MCF 10A (cell line): Measurements from ENCODE around the gene RAX2. TPM values are rescaled to one million over a fixed set of nuclear protein-coding genes. Genes with fewer than 3 reads are reported as not detected.
"Not testable (repeated sequence)": the region's sequence is repeated elsewhere in the genome, so short reads cannot be mapped to it uniquely, and the experiment has no call there.

ENCODE experiments used
- BruUV-seq: library from RNA; stranded (reverse); fragments of 400-500 nt; replicated peaks from 2 replicates; lab custom pipeline; 2021; lab: Mats Ljungman, UMichigan
- CTCF ChIA-PET: fragments of 300-600 bp; sonication (Branson Sonifier 250); formaldehyde crosslinking; extraction: SDS; loops from one replicate; lab custom pipeline; 2021; ENCODE audit warnings: antibody characterized with exemption, inconsistent platforms; lab: Yijun Ruan, JAX
- POLR2A ChIA-PET: fragments of 300-600, 350-650 bp; sonication (Branson Sonifier 250); formaldehyde crosslinking; extraction: SDS; loops from one replicate; lab custom pipeline; 2020; ENCODE audit warnings: antibody characterized with exemption, inconsistent platforms; lab: Yijun Ruan, JAX
- DNase-seq: peaks from one replicate; pipeline ENCODE4 v3.0.0-alpha.2; 2018; ENCODE audit not compliant: unreplicated experiment
- H3K27ac Mint-ChIP-seq: one replicate; pipeline ENCODE4 v1.8.0; 2022; ENCODE audit warnings: mild to moderate bottlenecking, low read depth, mixed read lengths; ENCODE audit not compliant: unreplicated experiment
- H3K27me3 Mint-ChIP-seq: one replicate; pipeline ENCODE4 v1.8.0; 2022; ENCODE audit warnings: mixed read lengths; ENCODE audit not compliant: insufficient read depth, unreplicated experiment
- H3K36me3 Mint-ChIP-seq: one replicate; pipeline ENCODE4 v1.8.0; 2022; ENCODE audit warnings: mild to moderate bottlenecking, moderate library complexity, mixed read lengths; ENCODE audit not compliant: insufficient read depth, unreplicated experiment
- H3K4me1 Mint-ChIP-seq: one replicate; pipeline ENCODE4 v1.8.0; 2022; ENCODE audit warnings: mixed read lengths; ENCODE audit not compliant: insufficient read depth, unreplicated experiment
- H3K4me3 Mint-ChIP-seq: one replicate; pipeline ENCODE4 v1.8.0; 2022; ENCODE audit warnings: mild to moderate bottlenecking, moderate library complexity, mixed read lengths; ENCODE audit not compliant: unreplicated experiment
- H3K9me3 Mint-ChIP-seq: one replicate; pipeline ENCODE4 v1.8.0; 2022; ENCODE audit warnings: mixed read lengths; ENCODE audit not compliant: unreplicated experiment
- intact Hi-C: fragments of 100-400 bp; cut with micrococcal nuclease; formaldehyde crosslinking; loops from 2 replicates; pipeline ENCODE4 v1.14.1; 2022
- total RNA-seq: library from RNA; stranded (reverse); gene quantifications from 2 replicates; pipeline ENCODE4 v1.2.3, GENCODE V29; 2022
- TF ChIP-seq, protein P1 (sequence below): fragments of 200-600 bp; IDR thresholded peaks from one replicate; pipeline ENCODE4 v1.8.0; 2022; ENCODE audit warnings: antibody characterized with exemption, mild to moderate bottlenecking; ENCODE audit not compliant: unreplicated experiment

The RAX2 gene
- total RNA-seq, 1 experiment from 2014 or later: not detected

DNA sequence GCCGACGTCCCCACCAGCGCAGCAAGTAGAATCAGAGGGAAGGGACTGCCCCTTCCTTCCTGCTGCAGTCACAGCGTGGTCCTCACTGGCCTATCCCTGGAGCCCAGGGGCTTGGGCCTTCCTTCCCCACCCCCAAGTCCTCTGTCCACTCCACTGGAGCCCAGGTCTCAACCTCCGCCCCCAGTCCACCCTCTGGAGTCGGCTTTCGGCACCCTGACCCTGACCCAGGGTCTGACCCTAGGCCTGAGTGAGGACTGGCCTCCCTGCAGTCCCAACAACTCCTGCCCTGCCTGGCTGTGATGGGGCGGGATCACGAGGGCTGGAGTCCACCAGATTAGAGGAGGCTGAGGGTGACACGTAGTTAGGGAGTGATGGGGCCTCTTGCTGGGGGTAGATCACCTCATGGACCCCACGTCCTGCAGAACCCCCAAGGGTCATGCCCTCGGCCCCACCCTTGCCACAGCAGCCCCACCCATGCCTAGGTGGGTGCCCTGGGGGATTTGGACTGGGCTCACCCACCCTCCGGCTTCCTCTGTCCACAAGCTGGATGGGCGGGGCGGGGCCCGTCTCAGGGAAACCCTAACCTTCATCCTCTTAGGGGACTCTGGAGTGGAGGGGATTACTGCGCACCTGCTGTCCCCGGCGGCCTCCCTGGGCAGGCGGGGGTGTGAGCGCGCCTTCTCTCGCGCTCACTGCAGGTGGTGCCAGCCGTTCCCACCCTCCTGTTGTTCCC is 3.8 kb downstream of the RAX2 start:
- BruUV-seq: no TSS peak
- H3K4me3 Mint-ChIP-seq: no peak overlapping the region
- TF ChIP-seq, protein P1, sequence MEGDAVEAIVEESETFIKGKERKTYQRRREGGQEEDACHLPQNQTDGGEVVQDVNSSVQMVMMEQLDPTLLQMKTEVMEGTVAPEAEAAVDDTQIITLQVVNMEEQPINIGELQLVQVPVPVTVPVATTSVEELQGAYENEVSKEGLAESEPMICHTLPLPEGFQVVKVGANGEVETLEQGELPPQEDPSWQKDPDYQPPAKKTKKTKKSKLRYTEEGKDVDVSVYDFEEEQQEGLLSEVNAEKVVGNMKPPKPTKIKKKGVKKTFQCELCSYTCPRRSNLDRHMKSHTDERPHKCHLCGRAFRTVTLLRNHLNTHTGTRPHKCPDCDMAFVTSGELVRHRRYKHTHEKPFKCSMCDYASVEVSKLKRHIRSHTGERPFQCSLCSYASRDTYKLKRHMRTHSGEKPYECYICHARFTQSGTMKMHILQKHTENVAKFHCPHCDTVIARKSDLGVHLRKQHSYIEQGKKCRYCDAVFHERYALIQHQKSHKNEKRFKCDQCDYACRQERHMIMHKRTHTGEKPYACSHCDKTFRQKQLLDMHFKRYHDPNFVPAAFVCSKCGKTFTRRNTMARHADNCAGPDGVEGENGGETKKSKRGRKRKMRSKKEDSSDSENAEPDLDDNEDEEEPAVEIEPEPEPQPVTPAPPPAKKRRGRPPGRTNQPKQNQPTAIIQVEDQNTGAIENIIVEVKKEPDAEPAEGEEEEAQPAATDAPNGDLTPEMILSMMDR: no peak
- ChIA-PET CTCF (interaction anchor here (0.7 kb wide), 1 partner anchor 200 kb away, joined by 3 read pairs; no protein-coding TSS in a partner anchor), POLR2A (interaction anchor here (0.8 kb wide), 1 partner anchor 89 kb away, joined by 3 read pairs; no protein-coding TSS in a partner anchor)
- no peaks in the 10 kb centered on the region for H3K9me3 Mint-ChIP-seq
- H3K27ac Mint-ChIP-seq: no peak overlapping the region
- intact Hi-C loops: loop anchor here (10.0 kb wide), 1 partner anchor 57 kb away; no protein-coding TSS in a partner anchor
- peaks cover 14% of the 10 kb centered on the region for H3K36me3 Mint-ChIP-seq
- DNase-seq: no peak
- H3K27me3 Mint-ChIP-seq: no peaks in the 10 kb centered on the region
- H3K4me1 Mint-ChIP-seq: no peaks in the 10 kb centered on the region

GRCh38 chr19:3767050-3767449 is 5.0 kb downstream of the RAX2 start:
- Mint-ChIP-seq H3K36me3 (peaks cover 14% of the 10 kb centered on the region), H3K27ac (no peak overlapping the region), H3K4me3 (no peak overlapping the region), H3K4me1 (no peaks in the 10 kb centered on the region), H3K27me3 (no peaks in the 10 kb centered on the region), H3K9me3 (no peaks in the 10 kb centered on the region)
- no peak for DNase-seq
- ChIA-PET POLR2A (no interaction called here), CTCF (interaction anchor here (0.6 kb wide), 1 partner anchor 475 kb away, joined by 3 read pairs; no protein-coding TSS in a partner anchor)
- TF ChIP-seq, protein P1: no peak
- intact Hi-C loops: loop anchor here (10.0 kb wide), 1 partner anchor 58 kb away; no protein-coding TSS in a partner anchor
- no TSS peak for BruUV-seq

DNA sequence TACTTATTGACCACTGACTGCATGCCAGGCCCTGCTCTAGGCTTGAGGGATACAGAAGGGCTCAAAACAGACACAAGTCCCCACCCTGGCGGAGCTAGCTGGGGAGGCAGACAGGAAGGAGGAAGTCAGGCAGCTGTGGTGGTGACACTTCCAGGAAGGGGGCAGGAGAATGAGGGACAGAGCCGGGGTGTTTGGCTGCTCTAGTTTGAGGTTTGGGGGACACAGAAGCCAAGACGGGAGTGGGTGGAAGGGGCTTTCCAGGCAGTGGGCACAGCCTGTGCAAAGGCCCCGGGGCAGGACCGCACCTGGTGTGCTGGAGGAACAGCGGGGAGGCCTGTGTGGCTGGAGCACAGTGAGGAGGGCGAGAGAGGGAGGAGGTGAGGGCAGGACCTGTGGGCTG is 5.5 kb downstream of the RAX2 start:
- Mint-ChIP-seq H3K27ac (no peak overlapping the region), H3K27me3 (no peaks in the 10 kb centered on the region), H3K4me1 (peaks cover 5% of the 10 kb centered on the region), H3K9me3 (no peaks in the 10 kb centered on the region), H3K36me3 (peaks cover 14% of the 10 kb centered on the region), H3K4me3 (no peak overlapping the region)
- POLR2A ChIA-PET: no interaction called here
- CTCF ChIA-PET: interaction anchor here (0.6 kb wide), 1 partner anchor 474 kb away, joined by 3 read pairs; no protein-coding TSS in a partner anchor
- DNase-seq: no peak
- no TSS peak for BruUV-seq
- TF ChIP-seq, protein P1: no peak
- intact Hi-C loops: loop anchor here (10.0 kb wide), 1 partner anchor 58 kb away; no protein-coding TSS in a partner anchor

- H3K27ac Mint-ChIP-seq, H3K27me3 Mint-ChIP-seq, H3K4me1 Mint-ChIP-seq, DNase-seq, CTCF ChIA-PET, H3K4me3 Mint-ChIP-seq, BruUV-seq, H3K9me3 Mint-ChIP-seq, POLR2A ChIA-PET: not testable (repeated sequence)
- peaks cover 20% of the 10 kb centered on the region for H3K36me3 Mint-ChIP-seq
- intact Hi-C loops: loop anchor here (10.0 kb wide), 1 partner anchor 59 kb away; no protein-coding TSS in a partner anchor
Measured at GRCh38 chr19:3765757-3766156, 6.3 kb downstream of the RAX2 start.
